Immature natural killer cell (primary cell): ENCODE results near the gene RHOV. TPM values are rescaled to one million over a fixed set of nuclear protein-coding genes. Genes with fewer than 3 reads are reported as not detected.

Experiments used
- DNase-seq, 3 donors: peaks; one replicate each; pipeline ENCODE4 v3.0.0; 2022; ENCODE audit warnings: mixed read lengths in 1 of 3
- H3K27ac Mint-ChIP-seq, 6 donors: one replicate each; pipeline ENCODE4 v1.8.0; 2020; ENCODE audit warnings: mixed read lengths in 6 of 6, mild to moderate bottlenecking in 5 of 6, inconsistent platforms in 4 of 6, moderate library complexity in 3 of 6
- H3K27me3 Mint-ChIP-seq, 3 donors: one replicate each; pipeline ENCODE4 v1.8.0; 2020 to 2021; ENCODE audit warnings: low read depth in 3 of 3, mild to moderate bottlenecking in 3 of 3, mixed read lengths in 3 of 3, moderate library complexity in 3 of 3, inconsistent platforms in 1 of 3
- H3K36me3 Mint-ChIP-seq, 3 donors: one replicate each; pipeline ENCODE4 v1.8.0; 2020; ENCODE audit warnings: mixed read lengths in 3 of 3, inconsistent platforms in 2 of 3, mild to moderate bottlenecking in 2 of 3
- H3K4me1 Mint-ChIP-seq, 2 donors: one replicate each; pipeline ENCODE4 v1.8.0; 2020; ENCODE audit warnings: inconsistent platforms in 2 of 2, mild to moderate bottlenecking in 2 of 2, mixed read lengths in 2 of 2, moderate library complexity in 1 of 2
- H3K4me3 Mint-ChIP-seq, 5 donors: one replicate each; pipeline ENCODE4 v1.8.0; 2020; ENCODE audit warnings: mild to moderate bottlenecking in 5 of 5, mixed read lengths in 5 of 5, inconsistent platforms in 3 of 5, moderate library complexity in 3 of 5
- H3K9me3 Mint-ChIP-seq, 6 donors: one replicate each; pipeline ENCODE4 v1.8.0; 2020; ENCODE audit warnings: mild to moderate bottlenecking in 6 of 6, mixed read lengths in 6 of 6, inconsistent platforms in 4 of 6, moderate library complexity in 3 of 6
- polyA plus RNA-seq, 3 donors: library from polyadenylated mRNA; unstranded; fragments of 300-500 nt; fragmentation: Illumina TruSeq; gene quantifications; one replicate each; pipeline ENCODE4 v1.2.3, GENCODE V29; 2021

The RHOV gene
- polyA plus RNA-seq, 3 donors from 2014 or later, result not detected

DNA sequence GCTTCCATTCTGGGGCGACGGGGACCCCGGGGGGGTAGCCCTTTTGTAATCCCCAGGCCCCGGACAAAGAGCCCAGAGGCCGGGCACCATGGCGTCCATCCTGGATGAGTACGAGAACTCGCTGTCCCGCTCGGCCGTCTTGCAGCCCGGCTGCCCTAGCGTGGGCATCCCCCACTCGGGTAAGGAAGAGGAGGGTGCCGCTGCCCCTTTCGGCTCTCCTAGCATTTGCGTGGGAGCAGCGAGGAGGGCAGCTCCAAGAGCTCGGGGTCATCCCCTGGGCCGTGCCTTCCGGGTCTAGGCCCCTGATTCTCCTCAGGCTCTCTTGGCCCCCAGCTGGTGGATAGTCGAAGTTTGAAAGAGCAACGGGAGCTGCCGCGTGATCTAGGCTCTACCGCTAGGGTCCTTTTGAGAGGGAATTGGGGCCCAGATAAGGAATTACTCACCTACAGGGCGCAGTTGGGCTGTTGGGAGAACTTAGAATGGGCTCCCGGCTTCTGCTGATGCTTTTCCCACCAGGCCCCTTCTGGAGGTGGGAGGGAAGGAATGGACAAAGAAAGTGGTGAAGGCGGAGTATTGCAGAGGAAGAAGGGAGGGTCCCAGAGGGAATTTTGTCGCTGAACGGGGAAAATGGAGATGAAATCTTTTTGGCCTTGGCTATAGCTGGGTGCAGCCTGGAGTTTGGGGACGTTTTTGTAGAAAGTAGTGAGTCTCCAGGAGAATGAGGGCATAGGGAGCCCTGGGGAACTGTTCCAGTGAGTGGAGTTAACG, 20.8 kb upstream of the RHOV start:
- Mint-ChIP-seq H3K4me3 (peak overlapping the region; percentile 96 to 100 (median 99)), H3K27ac (peak overlapping the region; percentile 96 to 100 (median 98)), H3K27me3 (peaks cover 4 to 14% (median 10%) of the 10 kb centered on the region in 3 donors), H3K9me3 (no peaks in the 10 kb centered on the region), H3K36me3 (peaks cover 0 to 7% (median 6%) of the 10 kb centered on the region in 3 donors), H3K4me1 (peaks cover 45 to 53% of the 10 kb centered on the region in 2 donors)
- DNase-seq, result peak; percentile 64 to 65 (median 64)

DNA sequence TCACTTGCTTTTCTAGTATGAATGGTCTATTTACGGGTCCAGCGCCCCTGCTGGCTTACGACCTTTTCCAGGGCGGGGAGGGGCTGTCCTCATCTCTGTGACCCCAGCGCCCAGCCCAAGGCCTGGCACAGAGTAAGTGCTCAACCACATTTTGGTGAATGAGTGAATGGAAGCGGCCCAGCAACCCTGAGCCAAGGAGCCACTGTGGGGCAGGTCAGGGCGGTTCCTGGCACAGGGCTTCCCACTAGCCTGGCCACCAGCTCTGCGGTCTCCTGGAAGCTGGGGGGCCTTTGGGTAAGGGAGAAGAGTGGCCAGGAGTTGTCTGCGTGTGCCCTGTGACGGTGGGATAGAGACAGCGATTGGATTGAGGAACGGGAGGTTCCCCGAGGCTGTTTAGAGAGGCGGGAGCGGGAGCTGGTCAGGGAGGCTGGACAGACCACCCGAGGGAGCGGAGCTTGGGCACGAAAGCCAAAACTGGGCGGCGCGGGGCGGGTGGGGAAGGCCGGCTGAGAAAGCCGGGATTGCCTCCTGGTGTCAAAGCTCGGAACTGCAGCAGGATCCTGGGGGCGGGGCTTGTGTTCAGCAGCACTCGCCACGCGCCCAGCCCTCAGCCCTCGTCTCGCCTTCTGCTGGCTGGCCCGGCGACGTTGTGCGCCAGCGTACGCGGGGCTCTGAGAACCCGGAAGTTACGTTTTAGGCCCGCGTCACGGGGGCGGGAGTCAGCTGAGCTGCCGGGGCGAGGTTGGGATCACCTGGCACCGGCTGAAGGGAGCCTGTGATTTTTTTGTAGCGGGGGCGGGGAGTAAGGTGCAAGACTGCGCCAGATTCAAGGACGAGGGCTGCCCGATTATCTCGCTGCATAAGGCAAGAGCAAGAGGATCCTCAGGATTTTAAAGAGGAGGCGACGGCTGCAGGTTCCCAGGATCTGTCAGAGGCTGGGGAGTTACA, 20.0 kb upstream of the RHOV start, which contains the start of gene VPS18:
TSS of gene VPS18 (plus strand) at position 718 of the 948 bp plus-strand sequence. CDS start 319 bp downstream, outside the sequence.
- peaks cover 0 to 6% (median 5%) of the 10 kb centered on the region in 3 donors for H3K36me3 Mint-ChIP-seq
- peaks cover 41 to 53% of the 10 kb centered on the region in 2 donors for H3K4me1 Mint-ChIP-seq
- H3K27me3 Mint-ChIP-seq, result peaks cover 4 to 14% (median 10%) of the 10 kb centered on the region in 3 donors
- peak within 1 kb of the TSS; percentile 96 to 100 (median 98) for H3K27ac Mint-ChIP-seq
- DNase-seq, result peak; percentile 97 to 98 (median 98)
- H3K9me3 Mint-ChIP-seq, result no peaks in the 10 kb centered on the region
- H3K4me3 Mint-ChIP-seq, result peak within 1 kb of the TSS; percentile 96 to 100 (median 99)

DNA sequence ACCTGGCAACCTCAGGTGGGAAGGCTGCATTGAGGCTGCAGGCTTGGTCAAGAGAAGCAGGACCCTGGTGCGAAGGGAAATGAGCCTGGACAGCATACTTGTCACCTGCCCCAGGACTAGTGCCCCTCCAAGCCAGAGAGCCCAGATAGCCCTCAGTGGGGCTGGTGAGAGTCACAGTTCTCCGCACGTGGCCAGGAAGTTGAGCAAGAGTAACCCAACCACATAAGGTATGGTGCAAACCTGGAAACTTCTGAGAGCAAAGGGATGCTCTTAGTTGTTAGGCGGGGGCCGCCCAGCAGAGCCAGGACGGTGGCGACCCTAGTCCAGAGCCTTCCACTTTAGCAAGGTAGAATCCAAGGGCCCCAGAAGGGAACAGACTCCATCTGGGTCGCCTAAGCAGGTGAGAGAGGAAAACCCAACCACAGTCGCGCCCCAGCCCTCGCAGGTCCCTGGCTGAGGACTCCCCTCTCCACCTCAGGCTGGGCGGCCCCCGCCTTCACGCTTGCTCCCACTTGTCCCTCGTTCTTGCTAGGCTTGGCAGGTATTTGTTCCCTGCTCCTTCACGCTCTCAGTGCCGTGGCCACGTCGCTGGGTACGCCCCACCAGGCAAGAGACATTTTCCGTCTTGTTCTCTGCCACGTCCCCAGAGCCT, 19.1 kb upstream of the RHOV start:
- H3K4me1 Mint-ChIP-seq, result peaks cover 38 to 53% of the 10 kb centered on the region in 2 donors
- H3K9me3 Mint-ChIP-seq, result no peaks in the 10 kb centered on the region
- H3K27me3 Mint-ChIP-seq, result peaks cover 4 to 14% (median 10%) of the 10 kb centered on the region in 3 donors
- DNase-seq, result no peak
- peak overlapping the region in 3 of 6 donors; percentile 19 to 99 (median 98) for H3K27ac Mint-ChIP-seq
- H3K4me3 Mint-ChIP-seq, result peak overlapping the region; percentile 30 to 100 (median 96)
- H3K36me3 Mint-ChIP-seq, result peaks cover 0 to 6% (median 0%) of the 10 kb centered on the region in 3 donors

DNA sequence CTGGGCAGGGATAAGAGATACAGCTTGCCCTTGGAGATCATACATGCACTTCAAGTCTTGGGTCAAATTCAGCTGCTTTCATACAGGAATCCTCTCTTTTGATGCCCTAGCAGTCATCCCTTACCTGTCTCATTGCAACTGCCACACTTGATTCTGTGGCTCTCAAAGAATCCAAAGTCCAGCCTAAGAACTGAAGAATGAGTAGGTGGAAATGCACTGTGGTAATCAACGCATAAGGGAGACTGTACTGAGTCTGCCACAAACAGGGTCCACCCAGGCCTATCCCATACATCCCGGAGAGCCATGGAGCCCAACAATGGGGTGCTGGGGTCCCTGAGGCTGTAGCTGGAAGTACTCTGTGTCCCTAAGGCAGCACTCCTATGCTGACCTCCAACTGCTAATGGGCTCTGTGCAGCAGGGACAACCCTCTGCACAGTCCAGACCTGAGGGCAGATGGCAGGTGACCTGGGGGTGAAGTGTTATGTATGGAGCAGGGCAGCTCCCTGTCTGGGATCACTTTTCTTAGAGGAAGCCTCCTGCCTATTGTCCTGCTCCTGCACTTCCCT, 18.5 kb upstream of the RHOV start:
- Mint-ChIP-seq H3K4me1 (peaks cover 36 to 46% of the 10 kb centered on the region in 2 donors), H3K36me3 (peaks cover 0 to 4% (median 0%) of the 10 kb centered on the region in 3 donors), H3K27ac (peak overlapping the region in 1 of 6 donors; percentile 49), H3K9me3 (no peaks in the 10 kb centered on the region), H3K27me3 (peaks cover 4 to 14% (median 10%) of the 10 kb centered on the region in 3 donors), H3K4me3 (peak overlapping the region in 3 of 5 donors; percentile 30 to 62 (median 55))
- DNase-seq, result no peak

DNA sequence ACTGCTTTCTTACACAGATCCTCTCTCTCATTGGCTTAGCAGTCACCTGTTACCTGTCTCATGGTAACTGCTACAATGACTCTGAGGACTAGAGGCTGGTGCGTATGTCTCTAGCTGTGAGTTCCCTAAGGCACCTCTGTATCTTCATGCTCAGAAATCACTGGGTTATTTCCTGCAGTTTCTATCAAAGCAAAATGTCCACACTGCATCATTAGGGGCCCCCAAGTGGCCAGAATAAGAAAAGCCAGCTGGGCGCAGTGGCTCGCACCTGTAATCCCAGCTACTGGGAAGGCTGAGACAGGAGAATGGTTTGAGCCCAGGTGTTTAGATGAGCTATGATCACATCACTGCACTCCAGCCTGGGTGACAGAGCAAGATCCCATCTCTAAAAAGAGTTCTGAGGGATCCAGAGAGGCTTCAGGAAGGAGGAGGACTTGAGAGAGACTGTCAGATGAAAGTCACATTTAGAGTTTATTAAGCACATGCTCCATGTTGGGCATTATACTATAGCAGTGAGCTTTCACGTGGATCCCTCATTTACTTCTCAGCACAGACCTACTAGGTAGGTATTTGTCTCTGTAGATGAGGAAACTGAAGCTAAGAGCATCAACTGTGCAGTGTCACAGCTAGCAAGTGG, 17.9 kb upstream of the RHOV start:
- no peaks in the 10 kb centered on the region for H3K9me3 Mint-ChIP-seq
- DNase-seq, result peak in 1 of 3 donors; percentile 43
- H3K27ac Mint-ChIP-seq, result peak overlapping the region in 1 of 6 donors; percentile 34

DNA sequence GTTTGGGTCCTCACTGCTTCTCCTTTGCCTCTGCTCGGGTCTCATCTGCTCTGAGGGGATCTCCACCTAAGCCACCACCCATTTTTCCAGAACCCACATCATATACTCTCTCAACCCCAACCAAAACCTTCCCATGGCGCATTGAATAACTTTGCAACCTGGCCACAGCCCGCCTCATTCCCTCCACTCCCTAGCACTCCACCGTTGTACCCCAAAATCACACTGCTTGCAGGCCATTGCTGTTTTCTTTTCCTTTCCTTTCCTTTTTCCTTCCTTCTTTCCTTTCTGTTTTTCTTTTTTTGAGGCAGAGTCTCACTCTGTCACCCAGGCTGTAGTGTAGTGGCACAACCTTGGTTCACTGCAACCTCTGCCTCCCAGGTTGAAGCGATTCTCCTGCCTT, 17.1 kb upstream of the RHOV start:
- Mint-ChIP-seq H3K36me3 (no peaks in the 10 kb centered on the region), H3K4me1 (peaks cover 34 to 40% of the 10 kb centered on the region in 2 donors), H3K9me3 (no peaks in the 10 kb centered on the region), H3K4me3 (no peak overlapping the region), H3K27ac (no peak overlapping the region), H3K27me3 (peaks cover 4 to 12% (median 10%) of the 10 kb centered on the region in 3 donors)
- DNase-seq, result no peak

More for the DNA sequence above, 17.9 kb upstream of the RHOV start:
- Mint-ChIP-seq H3K36me3 (no peaks in the 10 kb centered on the region), H3K4me1 (peaks cover 34 to 40% of the 10 kb centered on the region in 2 donors), H3K27me3 (peaks cover 4 to 12% (median 10%) of the 10 kb centered on the region in 3 donors), H3K4me3 (peak overlapping the region in 1 of 5 donors; percentile 36)

DNA sequence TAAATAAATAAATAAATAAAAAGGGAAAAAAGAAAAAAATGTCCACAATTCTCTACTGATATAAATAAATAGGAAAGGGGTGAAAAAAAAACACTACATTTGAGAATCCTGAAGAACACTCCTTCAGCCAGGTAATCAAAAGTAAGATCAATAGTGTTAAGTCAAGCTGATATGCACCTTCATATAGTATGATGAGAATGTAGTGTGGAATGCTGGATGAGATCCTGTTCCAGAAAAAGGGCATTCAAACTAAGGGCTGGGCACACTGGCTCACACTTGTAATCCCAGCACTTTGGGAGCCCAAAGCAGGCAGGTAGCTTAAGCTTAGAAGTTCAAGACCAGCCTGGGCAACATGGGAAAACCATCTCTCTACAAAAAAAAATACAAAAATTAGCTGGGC, 15.1 kb upstream of the RHOV start:
- H3K36me3 Mint-ChIP-seq, result no peaks in the 10 kb centered on the region

DNA sequence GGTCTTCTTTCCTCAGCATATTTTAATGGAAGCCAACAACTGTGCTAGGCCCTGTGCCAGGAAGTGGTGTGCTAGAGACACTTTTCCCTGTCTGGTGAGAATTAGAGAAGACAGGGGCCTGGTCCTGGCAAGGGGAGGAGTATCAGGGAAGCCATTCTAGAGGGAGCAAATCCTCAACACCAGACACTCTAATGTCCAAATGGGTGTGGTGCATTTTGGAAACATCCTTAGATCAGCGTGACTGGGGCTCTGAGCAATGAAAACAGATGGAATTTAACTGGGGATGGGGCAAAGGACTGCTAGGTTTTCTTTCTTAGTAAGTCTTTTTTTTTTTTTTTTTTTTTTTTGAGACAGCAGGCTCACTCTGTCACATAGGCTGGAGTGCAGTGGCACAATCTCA, 12.6 kb upstream of the RHOV start:
- no peak for DNase-seq
- Mint-ChIP-seq H3K4me1 (peaks cover 11 to 15% of the 10 kb centered on the region in 2 donors), H3K27ac (no peak overlapping the region), H3K9me3 (no peaks in the 10 kb centered on the region), H3K4me3 (no peak overlapping the region), H3K36me3 (no peaks in the 10 kb centered on the region), H3K27me3 (peaks cover 2 to 8% (median 6%) of the 10 kb centered on the region in 3 donors)

More for the DNA sequence above, 15.1 kb upstream of the RHOV start:
- Mint-ChIP-seq H3K27ac (no peak overlapping the region), H3K4me3 (no peak overlapping the region), H3K4me1 (peaks cover 26 to 32% of the 10 kb centered on the region in 2 donors), H3K9me3 (no peaks in the 10 kb centered on the region), H3K27me3 (peaks cover 2 to 12% (median 12%) of the 10 kb centered on the region in 3 donors)
- DNase-seq, result no peak

DNA sequence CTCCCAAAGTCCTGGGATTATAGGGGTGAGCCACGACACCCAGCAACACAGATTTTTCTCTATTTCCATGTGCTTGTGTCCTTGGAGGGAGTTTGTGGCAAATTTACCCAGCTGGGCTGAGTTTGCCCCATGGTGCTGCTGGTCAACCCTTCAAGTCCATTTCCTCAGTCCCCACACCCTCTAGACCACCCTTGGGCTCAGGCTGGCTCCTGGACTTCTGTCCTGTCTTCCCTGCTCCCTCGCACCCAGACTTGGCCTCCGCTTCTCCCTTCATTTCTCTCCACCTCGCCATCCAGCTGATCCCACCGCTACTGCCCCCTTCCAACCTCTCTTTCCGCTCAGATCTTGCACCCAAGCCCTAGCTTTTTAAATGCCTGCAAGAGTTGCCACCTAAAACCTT, 7.3 kb upstream of the RHOV start:
- peaks cover 12 to 15% of the 10 kb centered on the region in 2 donors for H3K4me1 Mint-ChIP-seq
- H3K36me3 Mint-ChIP-seq, result no peaks in the 10 kb centered on the region
- H3K27me3 Mint-ChIP-seq, result peaks cover 6 to 7% (median 6%) of the 10 kb centered on the region in 3 donors

DNA sequence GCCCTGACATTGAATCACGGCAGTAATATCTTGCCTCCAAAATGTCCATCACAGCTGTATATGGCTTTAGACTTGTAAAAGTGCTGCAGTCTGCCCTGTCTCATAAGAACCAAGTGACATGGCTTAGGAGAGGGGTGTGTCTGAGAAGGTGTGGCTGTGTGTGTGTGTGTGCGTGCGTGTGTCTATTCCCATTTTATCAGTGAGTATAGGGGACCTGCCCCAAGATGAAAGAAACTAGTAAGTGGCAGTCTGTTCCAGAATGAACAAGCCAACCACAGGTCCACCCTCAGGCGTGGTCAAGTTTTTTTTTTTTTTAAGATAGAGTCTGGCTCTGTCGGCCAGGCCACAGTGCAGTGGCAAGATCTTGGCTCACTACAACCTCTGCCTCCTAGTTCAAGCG, 5.6 kb upstream of the RHOV start:
- H3K4me1 Mint-ChIP-seq, result peaks cover 6 to 7% of the 10 kb centered on the region in 2 donors
- H3K36me3 Mint-ChIP-seq, result no peaks in the 10 kb centered on the region
- no peaks in the 10 kb centered on the region for H3K9me3 Mint-ChIP-seq
- no peak overlapping the region for H3K4me3 Mint-ChIP-seq
- DNase-seq, result no peak
- peaks cover 1 to 7% (median 5%) of the 10 kb centered on the region in 3 donors for H3K27me3 Mint-ChIP-seq
- H3K27ac Mint-ChIP-seq, result no peak overlapping the region

More for the DNA sequence above, 7.3 kb upstream of the RHOV start:
- DNase-seq, result no peak
- H3K27ac Mint-ChIP-seq, result no peak overlapping the region
- no peak overlapping the region for H3K4me3 Mint-ChIP-seq
- no peaks in the 10 kb centered on the region for H3K9me3 Mint-ChIP-seq

DNA sequence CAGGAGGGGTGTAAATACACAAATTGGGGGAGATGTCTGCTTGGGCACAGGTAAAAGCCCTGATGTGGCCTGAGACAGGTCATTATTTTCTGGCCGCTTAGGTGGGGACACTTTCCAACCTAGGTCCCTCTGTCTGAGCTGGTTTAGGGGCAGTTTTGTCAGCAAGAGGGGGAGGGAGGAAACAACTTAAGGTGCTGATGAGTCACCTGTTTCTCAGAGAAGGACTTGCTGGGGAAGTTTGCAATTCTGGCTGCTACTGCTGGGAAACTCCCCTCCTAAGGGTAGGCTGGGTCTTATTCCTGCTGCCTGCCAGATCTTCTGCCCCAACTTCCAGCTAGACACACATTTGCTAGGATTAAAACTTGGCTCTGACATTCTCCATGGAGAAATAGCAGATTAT, 4.8 kb upstream of the RHOV start:
- Mint-ChIP-seq H3K4me1 (peaks cover 5 to 6% of the 10 kb centered on the region in 2 donors), H3K9me3 (no peaks in the 10 kb centered on the region), H3K27ac (no peak overlapping the region), H3K36me3 (peaks cover 0 to 5% (median 0%) of the 10 kb centered on the region in 3 donors), H3K27me3 (peaks cover 3 to 11% (median 8%) of the 10 kb centered on the region in 3 donors), H3K4me3 (no peak overlapping the region)
- DNase-seq, result no peak

DNA sequence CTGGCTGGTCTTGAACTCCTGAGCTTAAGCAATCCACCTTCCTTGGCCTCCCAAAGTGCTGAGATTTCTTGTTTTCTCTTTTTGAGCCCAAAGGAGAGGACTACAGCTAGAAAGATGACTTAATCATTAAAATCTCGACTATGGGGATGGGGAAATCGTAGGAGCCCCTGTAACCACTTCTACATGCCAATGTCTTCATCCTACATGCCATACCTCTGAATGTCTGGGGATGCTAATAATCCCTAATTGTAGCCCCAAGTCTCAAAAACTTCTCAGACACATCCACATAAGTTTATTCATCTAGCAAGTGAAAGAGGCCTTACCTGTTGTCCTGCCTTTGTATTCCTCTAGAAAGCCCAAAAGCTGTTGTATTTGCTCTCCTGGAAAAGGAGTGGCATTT, 3.7 kb upstream of the RHOV start:
- Mint-ChIP-seq H3K4me3 (no peak overlapping the region), H3K9me3 (no peaks in the 10 kb centered on the region), H3K36me3 (peaks cover 0 to 5% (median 0%) of the 10 kb centered on the region in 3 donors), H3K27ac (no peak overlapping the region), H3K4me1 (peaks cover 6 to 8% of the 10 kb centered on the region in 2 donors), H3K27me3 (peaks cover 3 to 11% (median 8%) of the 10 kb centered on the region in 3 donors)
- DNase-seq, result no peak
